B cell (primary cell): ENCODE data around the gene CCNL1. TPM values are rescaled to one million over a fixed set of nuclear protein-coding genes. Genes with fewer than 3 reads are reported as not detected.

ENCODE experiments used
- ATAC-seq: fragments of 200-7000 bp; cut with Tn5 transposase; one replicate; pipeline ENCODE4 v1.10.0; 2021; ENCODE audit warnings: low read depth, mild to moderate bottlenecking, moderate number of reproducible peaks, moderate library complexity
- CTCF ChIA-PET: fragments of 350-600 bp; sonication (Branson Sonifier 250); formaldehyde crosslinking; loops from one replicate; lab custom pipeline; 2021; ENCODE audit warnings: antibody characterized with exemption, inconsistent platforms; lab: Charles Lee
- POLR2A ChIA-PET: fragments of 350-600 bp; sonication (Branson Sonifier 250); formaldehyde crosslinking; loops from one replicate; lab custom pipeline; 2021; ENCODE audit warnings: antibody characterized with exemption; lab: Charles Lee
- DNase-seq: peaks from one replicate; pipeline ENCODE4 v3.0.0; 2013
- H2AFZ ChIP-seq: 2 replicates; pipeline ENCODE4 v1.6.1; 2012; ENCODE audit warnings: mild to moderate bottlenecking, low read depth, low read length; ENCODE audit not compliant: insufficient read depth, poor library complexity, severe bottlenecking
- H3K27ac ChIP-seq, 2 donors: 1 replicate in 1 of 2; 2 replicates in 1 of 2; pipeline ENCODE4 v1.5.1; 2012 to 2013; ENCODE audit warnings: low read length in 2 of 2, mild to moderate bottlenecking in 2 of 2, moderate library complexity in 1 of 2
- H3K27me3 ChIP-seq, 4 experiments: fragments of 200-600 bp in 1 of 4; sonication (generic) in 1 of 4; replicated peaks in 1 of 4; 1 replicate in 2 of 4; 2 replicates in 2 of 4; pipeline versions ENCODE4 v1.6.1 to v1.7.0; 2013 to 2016; ENCODE audit warnings: low read length in 3 of 4, mild to moderate bottlenecking in 2 of 4, mixed read lengths in 1 of 4, moderate library complexity in 1 of 4; ENCODE audit not compliant: insufficient read depth in 4 of 4, control insufficient read depth in 3 of 4; ENCODE audit errors: control extremely low read depth in 1 of 4
- H3K36me3 ChIP-seq, 2 experiments: replicated peaks in 1 of 2; 1 replicate in 1 of 2; 2 replicates in 1 of 2; pipeline versions ENCODE4 v1.6.1 to v1.7.1; 2013; ENCODE audit warnings: low read length in 1 of 2; ENCODE audit not compliant: insufficient read depth in 2 of 2, control insufficient read depth in 1 of 2; ENCODE audit errors: control extremely low read depth in 1 of 2, extremely low read depth in 1 of 2
- H3K4me1 ChIP-seq, 2 donors: fragments of 200-600 bp in 1 of 2; sonication (generic) in 1 of 2; 1 replicate in 1 of 2; 2 replicates in 1 of 2; pipeline versions ENCODE4 v1.5.1 to v1.6.1; 2013 to 2017; ENCODE audit warnings: low read length in 2 of 2; ENCODE audit not compliant: control insufficient read depth in 2 of 2, insufficient read depth in 2 of 2
- H3K4me2 ChIP-seq: replicated peaks from 2 replicates; pipeline ENCODE3; 2012; ENCODE audit warnings: mild to moderate bottlenecking, low read depth, low read length; ENCODE audit not compliant: poor library complexity, severe bottlenecking
- H3K4me3 ChIP-seq, 5 experiments: fragments of 200-600 bp in 1 of 5; sonication (generic) in 1 of 5; 1 replicate in 3 of 5; 2 replicates in 2 of 5; pipeline versions ENCODE4 v1.5.1 to v1.7.0; 2011 to 2016; ENCODE audit warnings: low read length in 4 of 5, mild to moderate bottlenecking in 4 of 5, low read depth in 2 of 5, control low read depth in 1 of 5, moderate library complexity in 1 of 5; ENCODE audit not compliant: insufficient read depth in 1 of 5; ENCODE audit errors: control extremely low read depth in 1 of 5, extremely low read depth in 1 of 5
- H3K79me2 ChIP-seq: fragments of 200-600 bp; sonication (generic); one replicate; pipeline ENCODE4 v1.6.0; 2016; ENCODE audit warnings: low read length; ENCODE audit not compliant: control insufficient read depth, insufficient read depth
- H3K9ac ChIP-seq: fragments of 200-600 bp; sonication (generic); 2 replicates; pipeline ENCODE4 v1.6.1; 2017; ENCODE audit warnings: mild to moderate bottlenecking, low read length, moderate library complexity
- H3K9me3 ChIP-seq, 3 donors: one replicate each; pipeline versions ENCODE4 v1.6.1 to v1.7.1; 2013; ENCODE audit warnings: low read length in 2 of 3; ENCODE audit not compliant: control insufficient read depth in 2 of 3, insufficient read depth in 1 of 3; ENCODE audit errors: control extremely low read depth in 1 of 3
- H4K20me1 ChIP-seq: 2 replicates; pipeline ENCODE4 v1.6.0; 2012; ENCODE audit warnings: mild to moderate bottlenecking, low read length; ENCODE audit not compliant: insufficient read depth, control insufficient read depth, poor library complexity, severe bottlenecking
- H3K27ac Mint-ChIP-seq: one replicate; pipeline ENCODE4 v1.8.0; 2021; ENCODE audit warnings: mixed read lengths
- H3K27me3 Mint-ChIP-seq: one replicate; pipeline ENCODE4 v1.8.0; 2021; ENCODE audit warnings: mixed read lengths
- H3K4me1 Mint-ChIP-seq: one replicate; pipeline ENCODE4 v1.8.0; 2021; ENCODE audit warnings: mixed read lengths
- H3K4me3 Mint-ChIP-seq: one replicate; pipeline ENCODE4 v1.8.0; 2021; ENCODE audit warnings: mixed read lengths
- H3K9me3 Mint-ChIP-seq: one replicate; pipeline ENCODE4 v1.8.0; 2022; ENCODE audit warnings: mixed read lengths; ENCODE audit not compliant: insufficient read depth
- CTCF ChIP-seq: fragments of 200-600 bp; IDR thresholded peaks from one replicate; pipeline ENCODE4 v1.8.0; 2022; ENCODE audit warnings: antibody characterized with exemption, mild to moderate bottlenecking
- EZH2 ChIP-seq: IDR thresholded peaks from 2 replicates; pipeline ENCODE4 v1.6.1; 2012; ENCODE audit warnings: borderline replicate concordance, low read depth, mild to moderate bottlenecking, moderate library complexity, low read length; ENCODE audit not compliant: insufficient read depth, poor library complexity, severe bottlenecking
- WGBS: methylation state at CpG from one replicate; pipeline ENCODE4 v1.1.5; 2013; ENCODE audit warnings: missing lambda C conversion rate; ENCODE audit not compliant: insufficient coverage; 5-methylcytosine and 5-hydroxymethylcytosine counted together
- intact Hi-C: fragments of 100-400 bp; cut with micrococcal nuclease; formaldehyde crosslinking; loops from one replicate; pipeline ENCODE4 v1.10.0; 2022
- polyA plus RNA-seq: library from polyadenylated mRNA; depleted of rRNA; stranded (reverse); fragments of >200 nt; gene quantifications from 2 replicates; pipeline ENCODE4 v1.2.3, GENCODE V29; 2012
- total RNA-seq, 2 donors: library from RNA; stranded (reverse); fragments of 120-200 nt in 1 of 2; gene quantifications; 1 replicate in 1 of 2; 2 replicates in 1 of 2; pipeline versions ENCODE4 v1.2.3 to v1.2.4, GENCODE V29; 2013 to 2022

The CCNL1 gene
- total and polyA plus RNA-seq, 2 donors (not counting 1 experiment from before 2014, with no cell fraction given): 322 to 655 TPM

GRCh38 chr3:157122116-157122515 is 37.8 kb downstream of the CCNL1 start:
- H3K9ac ChIP-seq: no peak overlapping the region
- H3K4me1 ChIP-seq: no peaks in the 10 kb centered on the region
- no peak overlapping the region for H3K4me2 ChIP-seq
- H3K9me3 Mint-ChIP-seq: no peaks in the 10 kb centered on the region
- H3K4me3 ChIP-seq: no peak overlapping the region
- DNase-seq: no peak
- H3K79me2 ChIP-seq: no peaks in the 10 kb centered on the region
- no peak overlapping the region for H3K27ac Mint-ChIP-seq
- intact Hi-C loops: no loop called here
- ATAC-seq: no peak
- no peak overlapping the region for H2AFZ ChIP-seq
- WGBS: 25% methylated on average over 2 of the region's 2 CpGs
- H3K27me3 ChIP-seq: no peaks in the 10 kb centered on the region
- H3K9me3 ChIP-seq: peaks cover 0 to 5% (median 0%) of the 10 kb centered on the region in 3 donors
- H3K27ac ChIP-seq: no peak overlapping the region
- H3K4me1 Mint-ChIP-seq: no peaks in the 10 kb centered on the region
- H4K20me1 ChIP-seq: no peaks in the 10 kb centered on the region
- H3K36me3 ChIP-seq: no peaks in the 10 kb centered on the region
- H3K4me3 Mint-ChIP-seq: no peak overlapping the region
- ChIA-PET POLR2A (no interaction called here), CTCF (interaction anchor here (0.8 to 3.0 kb wide), 3 partner anchors 11 to 15 kb away, joined by 3 to 14 read pairs (median 3); no protein-coding TSS in a partner anchor)
- peaks cover 10% of the 10 kb centered on the region for H3K27me3 Mint-ChIP-seq
- TF ChIP-seq CTCF: no peak
- TF ChIP-seq EZH2: no peak

- ChIA-PET CTCF (interaction anchor here (1.0 to 3.0 kb wide), 2 partner anchors 12 to 16 kb away, joined by 3 to 14 read pairs; no protein-coding TSS in a partner anchor), POLR2A (no interaction called here)
- Mint-ChIP-seq H3K9me3 (no peaks in the 10 kb centered on the region), H3K27me3 (peaks cover 10% of the 10 kb centered on the region), H3K4me1 (no peaks in the 10 kb centered on the region), H3K4me3 (no peak overlapping the region), H3K27ac (no peak overlapping the region)
- WGBS: no CpG with 5 or more reads among the region's 1 CpG
- no peaks in the 10 kb centered on the region for H3K36me3 ChIP-seq
- no peak overlapping the region for H2AFZ ChIP-seq
- TF ChIP-seq EZH2 (no peak), CTCF (no peak)
- H3K4me1 ChIP-seq: no peaks in the 10 kb centered on the region
- DNase-seq (no peak), ATAC-seq (no peak)
- H3K9me3 ChIP-seq: peaks cover 0 to 5% (median 0%) of the 10 kb centered on the region in 3 donors
- H3K27me3 ChIP-seq: no peaks in the 10 kb centered on the region
- H3K9ac ChIP-seq: no peak overlapping the region
- H3K4me3 ChIP-seq: no peak overlapping the region
- H3K79me2 ChIP-seq: no peaks in the 10 kb centered on the region
- H4K20me1 ChIP-seq: no peaks in the 10 kb centered on the region
- H3K4me2 ChIP-seq: no peak overlapping the region
- intact Hi-C loops: no loop called here
- H3K27ac ChIP-seq: no peak overlapping the region
Observed at GRCh38 chr3:157121522-157121921, 38.4 kb downstream of the CCNL1 start.
